T-cell (primary cell): ENCODE measurements around the gene LRCH1. TPM values are rescaled to one million over a fixed set of nuclear protein-coding genes. Genes with fewer than 3 reads are reported as not detected.
"Not testable (repeated sequence)": the region's sequence is repeated elsewhere in the genome, so short reads cannot be mapped to it uniquely, and the experiment has no call there.

Experiments
- ATAC-seq, 4 experiments: fragments of 200-7000 bp in 3 of 4; fragments of 150-1000 bp in 1 of 4; cut with Tn5 transposase; replicated peaks in 1 of 4; 1 replicate in 3 of 4; 2 replicates in 1 of 4; pipeline ENCODE4 v1.10.0; 2021; ENCODE audit warnings: moderate library complexity in 3 of 4, mild to moderate bottlenecking in 2 of 4, moderate number of reproducible peaks in 1 of 4
- CTCF ChIA-PET, 2 donors: fragments of 300-600 bp; sonication (Branson Sonifier 250); formaldehyde crosslinking; loops; one replicate each; lab custom pipeline; 2022; ENCODE audit warnings: antibody characterized with exemption in 2 of 2; lab: Charles Lee
- POLR2A ChIA-PET, 2 donors: fragments of 300-600 bp; sonication (Branson Sonifier 250); formaldehyde crosslinking; loops; one replicate each; lab custom pipeline; 2022; ENCODE audit warnings: antibody characterized with exemption in 2 of 2; lab: Charles Lee
- DNase-seq, 35 experiments: peaks; one replicate each; pipeline versions ENCODE4 v3.0.0 to v3.0.0-alpha.2; 2013 to 2023
- H3K27ac ChIP-seq: one replicate; pipeline ENCODE4 v1.5.1; 2013; ENCODE audit warnings: low read length
- H3K27me3 ChIP-seq, 2 experiments: replicated peaks in 1 of 2; 1 replicate in 1 of 2; 2 replicates in 1 of 2; pipeline versions ENCODE4 v1.6.1 to v1.7.0; 2013; ENCODE audit warnings: low read length in 1 of 2, mixed read lengths in 1 of 2; ENCODE audit not compliant: control insufficient read depth in 2 of 2, insufficient read depth in 2 of 2; ENCODE audit errors: extremely low read depth in 1 of 2
- H3K36me3 ChIP-seq, 2 donors: 1 replicate in 1 of 2; 2 replicates in 1 of 2; pipeline versions ENCODE4 v1.6.1 to v1.7.0; 2013; ENCODE audit warnings: low read length in 1 of 2; ENCODE audit not compliant: control insufficient read depth in 2 of 2, insufficient read depth in 1 of 2; ENCODE audit errors: extremely low read depth in 1 of 2
- H3K4me1 ChIP-seq, 2 experiments: 1 replicate in 1 of 2; 2 replicates in 1 of 2; pipeline versions ENCODE4 v1.6.1 to v1.7.0; 2013; ENCODE audit warnings: low read length in 2 of 2, mixed read lengths in 1 of 2; ENCODE audit not compliant: insufficient read depth in 2 of 2, control insufficient read depth in 1 of 2; ENCODE audit errors: extremely low read depth in 1 of 2
- H3K4me3 ChIP-seq, 2 donors: 1 replicate in 1 of 2; 2 replicates in 1 of 2; pipeline versions ENCODE4 v1.5.1 to v1.7.0; 2013; ENCODE audit warnings: mild to moderate bottlenecking in 2 of 2, low read length in 1 of 2, moderate library complexity in 1 of 2; ENCODE audit not compliant: control insufficient read depth in 1 of 2; ENCODE audit errors: extremely low read depth in 1 of 2
- H3K9me3 ChIP-seq: 2 replicates; pipeline ENCODE4 v1.7.0; 2013
- H3K27ac Mint-ChIP-seq, 2 donors: one replicate each; pipeline ENCODE4 v1.8.0; 2020 to 2021; ENCODE audit warnings: mild to moderate bottlenecking in 2 of 2, mixed read lengths in 2 of 2
- H3K27me3 Mint-ChIP-seq, 2 donors: one replicate each; pipeline ENCODE4 v1.8.0; 2021 to 2022; ENCODE audit warnings: mixed read lengths in 2 of 2
- H3K36me3 Mint-ChIP-seq: one replicate; pipeline ENCODE4 v1.8.0; 2021; ENCODE audit warnings: mixed read lengths
- H3K4me1 Mint-ChIP-seq, 3 donors: one replicate each; pipeline ENCODE4 v1.8.0; 2020 to 2022; ENCODE audit warnings: mixed read lengths in 3 of 3, mild to moderate bottlenecking in 1 of 3
- H3K4me3 Mint-ChIP-seq, 3 donors: one replicate each; pipeline ENCODE4 v1.8.0; 2020 to 2022; ENCODE audit warnings: mild to moderate bottlenecking in 3 of 3, mixed read lengths in 3 of 3, moderate library complexity in 3 of 3
- H3K9me3 Mint-ChIP-seq, 3 donors: one replicate each; pipeline ENCODE4 v1.8.0; 2020 to 2022; ENCODE audit warnings: mixed read lengths in 3 of 3
- WGBS: methylation state at CpG from one replicate; pipeline ENCODE4 v1.1.5; 2013; ENCODE audit warnings: missing lambda C conversion rate; ENCODE audit not compliant: insufficient coverage; 5-methylcytosine and 5-hydroxymethylcytosine counted together
- total RNA-seq, 35 experiments: library from RNA in 6 of 35; stranded (reverse) in 6 of 35; fragments of 120-200 nt in 1 of 35; gene quantifications; one replicate each; pipeline versions ENCODE4 v1.2.1 to v1.2.4 and lab custom pipeline; 2013 to 2026

LRCH1 gene
- total RNA-seq, 5 donors from 2014 or later (not counting 1 experiment from before 2014, with no cell fraction given) = 16.0 to 21.8 (median 17.9) TPM

DNA sequence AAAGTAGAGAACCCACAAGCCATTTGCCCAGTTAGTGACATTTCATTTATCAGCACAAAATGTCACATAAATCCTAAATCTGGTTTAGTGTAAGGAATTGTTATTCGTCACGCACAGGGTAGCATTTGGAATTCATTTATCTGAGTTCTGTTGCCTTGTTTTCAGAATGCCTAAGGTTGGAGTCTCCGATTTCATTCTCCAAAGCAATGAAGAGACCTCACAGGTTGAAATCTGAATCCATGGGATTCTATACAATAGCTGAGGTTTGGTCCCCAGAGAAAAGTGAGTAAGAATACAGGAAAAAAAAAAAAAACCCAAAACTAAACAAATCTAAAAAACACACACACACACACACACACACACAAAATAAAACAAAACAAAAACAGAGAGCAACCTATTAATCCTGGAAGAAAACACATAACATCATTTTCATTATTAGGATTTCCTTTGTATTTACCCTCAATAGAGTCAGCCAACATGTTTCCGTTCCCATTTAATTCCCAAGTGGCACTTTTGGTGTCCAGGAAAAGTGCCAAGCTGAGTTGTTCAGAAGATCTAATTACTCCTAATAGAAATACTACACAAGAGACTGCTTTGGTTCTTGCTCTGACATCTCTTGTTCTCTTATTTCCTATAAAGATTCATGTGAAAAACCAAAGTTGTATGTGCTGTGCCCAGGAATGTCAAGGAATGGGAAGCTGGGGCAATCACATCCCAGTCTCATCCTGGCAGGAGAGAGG lies 36.2 kb upstream of the LRCH1 start:
- ATAC-seq = no peak
- Mint-ChIP-seq H3K4me3 (no peak overlapping the region), H3K36me3 (no peaks in the 10 kb centered on the region), H3K9me3 (peaks cover 0 to 4% (median 0%) of the 10 kb centered on the region in 3 donors), H3K27me3 (peaks cover 5 to 19% of the 10 kb centered on the region in 2 donors), H3K27ac (no peak overlapping the region), H3K4me1 (no peaks in the 10 kb centered on the region)
- no peaks in the 10 kb centered on the region for H3K9me3 ChIP-seq
- no peak overlapping the region for H3K27ac ChIP-seq
- POLR2A ChIA-PET = no interaction called here
- no peaks in the 10 kb centered on the region for H3K27me3 ChIP-seq
- no peaks in the 10 kb centered on the region for H3K4me1 ChIP-seq
- no peak overlapping the region for H3K4me3 ChIP-seq
- DNase-seq = no peak
- WGBS = 67% methylated on average over 1 of the region's 4 CpGs
- CTCF ChIA-PET = interaction anchor here in 1 of 2 donors (1.1 kb wide), 1 partner anchor 22 kb away, joined by 3 read pairs; no protein-coding TSS in a partner anchor
- no peaks in the 10 kb centered on the region for H3K36me3 ChIP-seq

DNA sequence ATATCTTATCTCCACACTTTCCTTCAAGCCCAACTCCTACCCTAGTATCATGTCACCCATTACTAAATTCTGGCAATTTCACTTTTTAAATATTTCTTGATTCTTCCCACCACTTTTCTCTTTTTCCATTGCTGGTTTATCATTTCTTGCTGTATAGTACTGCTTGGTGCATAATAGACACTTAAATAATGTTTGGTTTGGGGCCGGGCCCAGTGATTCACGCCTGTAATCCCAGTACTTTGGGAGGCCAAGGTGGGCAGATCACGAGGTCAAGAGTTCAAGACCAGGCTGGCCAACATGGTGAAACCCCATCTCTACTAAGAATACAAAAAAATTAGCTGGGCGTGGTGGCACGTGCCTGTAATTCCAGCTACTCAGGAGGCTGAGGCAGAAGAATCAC lies 35.2 kb upstream of the LRCH1 start:
- CTCF ChIA-PET = interaction anchor here in 1 of 2 donors (0.5 kb wide), 1 partner anchor 34 kb away, joined by 3 read pairs; no protein-coding TSS in a partner anchor
- H3K4me3 Mint-ChIP-seq, H3K36me3 ChIP-seq, H3K4me1 ChIP-seq, H3K9me3 ChIP-seq, POLR2A ChIA-PET, H3K27ac ChIP-seq, H3K27me3 ChIP-seq, H3K9me3 Mint-ChIP-seq, ATAC-seq, H3K4me3 ChIP-seq, DNase-seq, H3K4me1 Mint-ChIP-seq, H3K36me3 Mint-ChIP-seq, H3K27ac Mint-ChIP-seq: not testable (repeated sequence)
- H3K27me3 Mint-ChIP-seq = peaks cover 5 to 15% of the 10 kb centered on the region in 2 donors
- WGBS = no CpG with 5 or more reads among the region's 5 CpGs

DNA sequence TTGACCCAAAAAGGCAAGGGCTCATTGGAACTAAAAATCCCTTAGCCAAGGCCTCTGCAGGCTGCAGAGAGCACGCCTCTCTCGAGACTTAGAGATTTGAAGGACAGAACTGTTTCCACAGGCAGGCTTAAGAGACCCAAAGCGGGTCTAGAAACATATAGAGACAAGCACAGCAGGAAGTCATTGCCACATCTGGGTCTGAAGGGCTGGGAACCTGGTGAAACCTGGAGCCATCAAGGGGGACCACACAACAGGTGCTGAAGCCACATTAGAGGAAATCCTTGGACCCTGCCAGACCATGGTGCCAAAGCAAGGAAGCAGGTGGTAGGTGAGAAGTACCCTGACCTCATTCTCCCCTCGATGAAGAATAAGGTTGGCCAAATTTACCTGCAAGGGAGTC lies 33.8 kb upstream of the LRCH1 start:
- no peaks in the 10 kb centered on the region for H3K4me1 Mint-ChIP-seq
- Histone ChIP-seq H3K4me1 (no peaks in the 10 kb centered on the region), H3K36me3 (no peaks in the 10 kb centered on the region), H3K27me3 (no peaks in the 10 kb centered on the region), H3K27ac (no peak overlapping the region), H3K9me3 (no peaks in the 10 kb centered on the region), H3K4me3 (no peak overlapping the region)
- WGBS = 41% methylated on average over 3 of the region's 4 CpGs
- H3K27me3 Mint-ChIP-seq = peaks cover 5 to 15% of the 10 kb centered on the region in 2 donors
- peaks cover 0 to 4% (median 0%) of the 10 kb centered on the region in 3 donors for H3K9me3 Mint-ChIP-seq
- no peak overlapping the region for H3K4me3 Mint-ChIP-seq
- ChIA-PET CTCF (no interaction called here), POLR2A (no interaction called here)
- no peak overlapping the region for H3K27ac Mint-ChIP-seq
- ATAC-seq (no peak), DNase-seq (no peak)
- no peaks in the 10 kb centered on the region for H3K36me3 Mint-ChIP-seq

DNA sequence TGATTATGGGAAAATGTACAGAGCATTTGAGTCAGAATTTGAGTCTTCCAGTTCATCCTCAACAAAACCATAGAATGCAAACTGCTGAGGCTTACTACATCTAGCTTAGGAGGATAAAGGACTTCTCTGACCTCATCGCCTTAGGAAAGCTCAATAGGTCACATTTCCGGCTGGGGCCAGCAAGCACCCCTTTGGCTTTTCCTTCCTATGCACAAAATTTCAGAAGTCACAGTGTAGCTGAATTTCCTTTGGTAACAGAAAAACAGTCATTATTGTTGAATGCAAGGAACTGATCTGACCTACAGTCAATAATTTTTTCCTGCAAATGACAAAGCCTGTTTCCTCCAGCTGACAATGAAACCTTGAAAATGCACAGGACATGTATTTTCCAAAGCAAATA lies 32.8 kb upstream of the LRCH1 start:
- 86% methylated on average over 1 of the region's 2 CpGs for whole genome bisulfite sequencing
- no peak for ATAC-seq
- H3K27ac ChIP-seq = no peak overlapping the region
- DNase-seq = no peak
- no peaks in the 10 kb centered on the region for H3K36me3 Mint-ChIP-seq
- H3K27me3 Mint-ChIP-seq = peaks cover 5 to 14% of the 10 kb centered on the region in 2 donors
- H3K27ac Mint-ChIP-seq = no peak overlapping the region
- no peaks in the 10 kb centered on the region for H3K27me3 ChIP-seq
- H3K4me3 Mint-ChIP-seq = no peak overlapping the region
- H3K9me3 ChIP-seq = no peaks in the 10 kb centered on the region
- POLR2A ChIA-PET = no interaction called here
- no peaks in the 10 kb centered on the region for H3K36me3 ChIP-seq
- CTCF ChIA-PET = interaction anchor here (0.5 to 0.7 kb wide), 5 partner anchors 19 to 1416 kb away, joined by 3 to 8 read pairs (median 5); no protein-coding TSS in a partner anchor
- no peaks in the 10 kb centered on the region for H3K4me1 ChIP-seq
- H3K4me3 ChIP-seq = no peak overlapping the region
- H3K4me1 Mint-ChIP-seq = no peaks in the 10 kb centered on the region
- H3K9me3 Mint-ChIP-seq = peaks cover 0 to 4% (median 0%) of the 10 kb centered on the region in 3 donors

DNA sequence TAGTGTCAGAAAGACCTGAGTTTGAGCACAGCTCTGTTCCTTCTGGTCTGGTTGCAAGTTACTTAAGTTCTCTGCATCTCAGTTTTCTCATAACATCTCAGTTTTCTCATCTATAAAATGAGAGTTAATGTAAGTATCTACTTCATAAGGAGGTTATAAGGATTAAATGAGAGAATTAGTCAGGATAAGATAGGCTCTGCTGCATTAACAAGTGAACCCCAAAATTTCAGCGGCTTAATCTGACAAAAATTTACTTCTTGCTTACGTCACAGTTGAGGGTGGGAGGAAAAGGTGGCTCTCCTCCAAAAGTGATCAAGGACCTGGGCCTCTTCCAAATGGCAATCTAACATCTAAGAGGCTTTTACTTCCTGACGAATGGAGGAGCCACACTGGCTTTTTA lies 31.5 kb upstream of the LRCH1 start:
- peaks cover 4 to 15% of the 10 kb centered on the region in 2 donors for H3K27me3 Mint-ChIP-seq
- Histone ChIP-seq H3K4me3 (no peak overlapping the region), H3K9me3 (no peaks in the 10 kb centered on the region), H3K27me3 (no peaks in the 10 kb centered on the region), H3K36me3 (no peaks in the 10 kb centered on the region), H3K4me1 (no peaks in the 10 kb centered on the region), H3K27ac (no peak overlapping the region)
- ATAC-seq (no peak), DNase-seq (no peak)
- H3K36me3 Mint-ChIP-seq = no peaks in the 10 kb centered on the region
- no peak overlapping the region for H3K4me3 Mint-ChIP-seq
- ChIA-PET CTCF (no interaction called here), POLR2A (no interaction called here)
- H3K27ac Mint-ChIP-seq = no peak overlapping the region
- WGBS = no CpG with 5 or more reads among the region's 3 CpGs
- no peaks in the 10 kb centered on the region for H3K4me1 Mint-ChIP-seq
- H3K9me3 Mint-ChIP-seq = peaks cover 0 to 4% (median 0%) of the 10 kb centered on the region in 3 donors

DNA sequence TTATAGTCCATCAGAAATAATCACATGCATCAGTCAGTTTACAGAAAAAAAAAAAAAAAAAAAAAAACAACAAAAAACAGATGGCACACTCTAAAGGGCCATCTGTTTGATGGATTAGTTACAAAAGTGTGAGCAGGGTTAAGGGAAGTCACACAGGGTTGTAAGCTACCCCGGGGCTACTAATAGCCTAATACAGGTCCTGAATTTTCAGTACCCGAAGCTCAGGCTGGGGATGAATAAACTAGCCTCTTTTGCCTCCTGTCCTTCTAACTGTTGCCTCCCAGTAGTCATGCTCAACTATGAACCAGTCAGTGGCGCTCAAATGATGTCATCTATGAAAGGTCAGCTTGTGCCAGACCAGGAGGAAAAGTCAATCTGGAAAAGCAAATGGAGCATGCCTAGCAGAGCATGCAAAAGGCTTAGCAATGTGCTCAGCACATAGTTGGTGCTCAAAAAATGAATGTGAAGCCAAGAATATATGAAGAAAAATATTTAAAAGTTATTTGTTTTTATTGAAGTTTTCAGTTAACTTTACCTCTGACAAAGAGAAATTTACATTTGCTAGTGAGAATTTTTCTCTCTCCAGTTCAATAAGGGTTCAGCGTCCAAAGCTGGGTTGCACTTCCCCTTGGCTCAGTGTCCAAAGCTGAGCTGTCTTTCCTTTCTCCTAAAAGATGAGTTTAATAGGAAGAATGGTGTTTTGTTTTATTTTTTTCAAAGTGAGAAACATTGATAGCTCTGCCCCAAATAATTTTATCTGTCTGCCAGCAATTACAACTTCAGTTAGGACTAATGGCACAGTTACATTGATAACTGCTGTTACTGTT lies 30.8 kb upstream of the LRCH1 start:
- H3K27ac Mint-ChIP-seq = no peak overlapping the region
- DNase-seq (no peak), ATAC-seq (no peak)
- ChIA-PET CTCF (no interaction called here), POLR2A (no interaction called here)
- no peak overlapping the region for H3K4me3 Mint-ChIP-seq
- H3K4me1 ChIP-seq = no peaks in the 10 kb centered on the region
- H3K27me3 ChIP-seq = no peaks in the 10 kb centered on the region
- H3K4me1 Mint-ChIP-seq = no peaks in the 10 kb centered on the region
- 0% methylated on average over 1 of the region's 4 CpGs for WGBS
- H3K9me3 Mint-ChIP-seq = peaks cover 0 to 4% (median 0%) of the 10 kb centered on the region in 3 donors
- no peaks in the 10 kb centered on the region for H3K9me3 ChIP-seq
- H3K4me3 ChIP-seq = no peak overlapping the region
- no peaks in the 10 kb centered on the region for H3K36me3 ChIP-seq
- peaks cover 4 to 11% of the 10 kb centered on the region in 2 donors for H3K27me3 Mint-ChIP-seq
- H3K27ac ChIP-seq = no peak overlapping the region
- no peaks in the 10 kb centered on the region for H3K36me3 Mint-ChIP-seq
